GM12875 (cell line): ENCODE measurements around the gene HEYL.

ENCODE experiments used
- H3K4me3 ChIP-seq: one replicate; pipeline ENCODE4 v1.5.1; 2011; ENCODE audit warnings: low read depth, low read length, control low read depth
- TF ChIP-seq, protein P1 (sequence below): IDR thresholded peaks from 2 replicates; pipeline ENCODE4 v1.5.1; 2011; ENCODE audit warnings: low read depth, mild to moderate bottlenecking, control low read depth, inconsistent platforms, low read length, moderate library complexity, borderline replicate concordance; ENCODE audit not compliant: insufficient read depth

Gene HEYL

DNA sequence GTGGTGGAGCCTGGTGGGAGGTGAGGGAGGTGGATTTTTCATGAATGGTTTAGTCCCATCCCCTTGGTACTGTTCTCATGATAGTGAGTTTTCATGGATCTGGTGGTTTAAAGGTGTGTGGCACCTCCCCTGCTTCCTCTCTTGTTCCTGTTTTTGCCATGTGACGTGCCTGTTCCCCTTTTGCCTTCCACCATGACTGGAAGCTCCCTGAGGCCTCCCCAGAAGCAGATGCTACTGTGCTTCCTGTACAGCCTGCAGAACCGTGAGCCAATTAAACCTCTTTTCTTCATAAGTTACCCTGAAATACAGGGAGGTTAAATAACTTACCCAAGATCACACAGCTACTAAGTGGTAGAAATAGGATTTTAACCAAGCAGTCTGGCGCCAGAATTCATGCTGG, 4.3 kb upstream of the HEYL start:
- TF ChIP-seq, protein P1, sequence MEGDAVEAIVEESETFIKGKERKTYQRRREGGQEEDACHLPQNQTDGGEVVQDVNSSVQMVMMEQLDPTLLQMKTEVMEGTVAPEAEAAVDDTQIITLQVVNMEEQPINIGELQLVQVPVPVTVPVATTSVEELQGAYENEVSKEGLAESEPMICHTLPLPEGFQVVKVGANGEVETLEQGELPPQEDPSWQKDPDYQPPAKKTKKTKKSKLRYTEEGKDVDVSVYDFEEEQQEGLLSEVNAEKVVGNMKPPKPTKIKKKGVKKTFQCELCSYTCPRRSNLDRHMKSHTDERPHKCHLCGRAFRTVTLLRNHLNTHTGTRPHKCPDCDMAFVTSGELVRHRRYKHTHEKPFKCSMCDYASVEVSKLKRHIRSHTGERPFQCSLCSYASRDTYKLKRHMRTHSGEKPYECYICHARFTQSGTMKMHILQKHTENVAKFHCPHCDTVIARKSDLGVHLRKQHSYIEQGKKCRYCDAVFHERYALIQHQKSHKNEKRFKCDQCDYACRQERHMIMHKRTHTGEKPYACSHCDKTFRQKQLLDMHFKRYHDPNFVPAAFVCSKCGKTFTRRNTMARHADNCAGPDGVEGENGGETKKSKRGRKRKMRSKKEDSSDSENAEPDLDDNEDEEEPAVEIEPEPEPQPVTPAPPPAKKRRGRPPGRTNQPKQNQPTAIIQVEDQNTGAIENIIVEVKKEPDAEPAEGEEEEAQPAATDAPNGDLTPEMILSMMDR = no peak

DNA sequence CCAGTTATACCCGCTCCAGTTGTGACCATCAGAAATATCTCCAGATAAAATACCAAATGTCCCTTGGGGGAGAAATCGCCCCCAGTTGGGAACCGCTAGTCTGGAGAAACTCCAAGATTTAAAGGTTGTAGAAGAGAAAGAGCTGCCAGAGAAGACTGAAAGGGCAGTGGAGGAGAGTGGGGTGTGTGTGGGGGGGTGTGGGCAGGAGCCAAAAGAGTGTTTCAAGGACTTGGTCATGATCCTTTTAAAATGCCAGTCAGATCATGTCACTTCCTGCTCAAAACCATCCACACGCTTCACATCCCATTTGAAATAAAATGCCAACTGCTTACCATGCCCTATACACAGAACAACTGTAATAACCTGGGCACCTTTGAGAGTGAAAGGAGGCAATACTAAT, 3.4 kb upstream of the HEYL start:
- no peak overlapping the region for H3K4me3 ChIP-seq
- TF ChIP-seq, protein P1 = no peak

More for the DNA sequence above, 4.3 kb upstream of the HEYL start:
- no peak overlapping the region for H3K4me3 ChIP-seq

DNA sequence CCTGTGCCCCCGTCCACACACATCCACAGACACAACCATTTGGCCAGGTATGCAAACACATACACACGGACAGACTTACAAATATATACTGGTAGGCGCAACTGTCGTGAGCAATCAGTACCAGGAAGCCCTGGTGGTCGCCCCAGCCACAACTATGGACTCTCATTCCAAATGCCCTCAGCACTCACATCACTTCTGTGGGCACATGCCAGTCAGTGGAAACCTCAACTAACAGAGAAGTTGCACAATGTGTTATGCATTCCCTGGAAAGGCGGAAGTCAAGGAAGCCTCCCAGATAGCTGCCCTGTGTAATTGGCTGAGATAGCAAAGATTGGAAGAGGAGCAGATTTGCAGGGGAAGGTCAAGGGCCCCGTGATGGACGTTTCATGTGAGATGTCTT, 1.4 kb upstream of the HEYL start:
- no peak overlapping the region for H3K4me3 ChIP-seq
- TF ChIP-seq, protein P1 = no peak

DNA sequence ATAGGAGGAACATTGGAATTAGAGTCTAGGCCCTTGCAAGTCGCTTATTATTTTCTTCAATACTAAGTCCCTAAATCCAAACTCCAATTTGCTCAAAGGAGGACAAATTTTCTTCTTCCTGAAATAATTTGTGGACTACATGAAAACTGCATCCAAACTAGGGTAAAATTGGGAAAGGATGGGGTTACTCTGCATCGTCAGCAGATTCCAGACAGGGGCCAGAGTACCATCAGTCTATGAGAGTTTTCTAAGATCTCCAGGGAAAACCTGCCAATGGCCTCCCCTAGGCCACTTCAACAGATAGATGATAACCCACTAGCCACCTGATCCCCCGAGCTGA, 508 bp downstream of the HEYL start:
- TF ChIP-seq, protein P1 = no peak
- H3K4me3 ChIP-seq = no peak overlapping the region

DNA sequence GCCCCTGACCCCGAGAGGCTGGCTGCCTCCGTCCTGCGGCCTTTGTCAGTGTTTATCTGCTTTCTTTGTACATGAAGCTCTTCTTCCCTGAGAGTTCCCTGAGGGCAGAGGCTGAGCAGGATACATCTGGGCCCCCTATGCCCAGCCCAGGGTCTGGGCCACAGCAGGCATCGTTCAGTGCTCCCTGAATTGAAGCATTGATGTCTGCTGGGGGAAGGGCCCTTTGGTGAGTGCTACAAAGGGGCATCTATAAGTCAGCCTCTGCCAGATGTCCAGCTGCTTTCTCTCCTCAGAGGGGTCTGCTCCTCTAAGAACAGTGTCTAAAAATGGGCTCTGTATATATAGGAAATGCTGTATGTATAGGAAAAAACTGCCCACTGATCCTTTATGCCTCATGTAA, 2.1 kb downstream of the HEYL start:
- TF ChIP-seq, protein P1 = no peak
- H3K4me3 ChIP-seq = no peak overlapping the region

DNA sequence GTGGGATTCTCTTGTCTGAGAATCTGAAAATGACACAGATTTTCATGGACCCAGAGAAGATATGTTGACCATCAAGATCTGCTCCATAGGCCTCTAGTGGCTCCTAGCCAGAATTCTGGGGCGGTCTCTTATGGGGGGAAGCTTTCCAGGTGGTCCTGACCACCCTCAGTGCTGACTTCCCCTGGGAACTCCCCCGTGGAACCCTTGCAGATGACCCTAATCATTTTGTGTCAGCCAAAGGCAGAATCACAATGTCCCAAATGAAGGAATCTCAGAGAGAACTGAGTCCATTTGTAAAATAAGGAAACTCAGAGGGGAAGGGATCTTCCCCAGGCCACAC, 3.6 kb downstream of the HEYL start:
- TF ChIP-seq, protein P1 = no peak
- H3K4me3 ChIP-seq = no peak overlapping the region

DNA sequence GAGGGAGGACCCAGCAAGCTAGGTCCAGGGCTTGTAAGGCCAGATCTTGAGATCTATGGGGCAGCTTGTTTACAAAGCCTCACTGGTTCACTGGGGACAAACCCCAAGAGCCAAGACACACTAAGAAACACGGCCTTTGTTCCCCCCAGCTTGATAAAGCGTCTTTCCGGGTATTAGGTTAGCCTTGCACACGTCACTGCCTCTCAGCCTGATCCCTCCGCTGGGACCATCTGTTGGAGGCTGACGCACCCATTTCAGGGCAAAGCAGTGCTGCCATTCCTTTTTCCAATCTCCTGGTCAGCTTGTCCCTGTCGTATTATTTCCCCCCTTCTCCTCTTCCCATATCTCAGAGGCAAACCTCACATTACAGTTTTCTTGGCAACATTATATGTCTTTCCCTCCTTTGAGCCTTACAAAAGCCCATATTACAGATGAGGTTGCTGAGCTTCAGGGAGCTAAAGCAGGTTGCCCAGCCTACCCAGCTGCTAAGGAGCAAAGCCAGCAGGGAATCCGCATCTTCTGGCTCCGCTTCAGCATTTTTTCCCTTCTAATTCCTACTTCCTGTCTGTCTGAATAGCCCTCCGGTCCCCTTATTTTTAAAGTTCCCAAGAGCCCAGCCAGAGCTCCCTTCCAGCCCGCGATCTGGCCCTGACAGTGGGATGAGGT, 4.1 kb downstream of the HEYL start:
- no peak overlapping the region for H3K4me3 ChIP-seq

More for the DNA sequence above, 4.1 kb downstream of the HEYL start:
- TF ChIP-seq, protein P1 = no peak
